Measurements from ENCODE around the gene CCM2. TPM values are rescaled to one million over a fixed set of nuclear protein-coding genes. Genes with fewer than 3 reads are reported as not detected.

Gene CCM2
- total RNA-seq, 1 experiment from 2014 or later = 62.9 TPM

DNA sequence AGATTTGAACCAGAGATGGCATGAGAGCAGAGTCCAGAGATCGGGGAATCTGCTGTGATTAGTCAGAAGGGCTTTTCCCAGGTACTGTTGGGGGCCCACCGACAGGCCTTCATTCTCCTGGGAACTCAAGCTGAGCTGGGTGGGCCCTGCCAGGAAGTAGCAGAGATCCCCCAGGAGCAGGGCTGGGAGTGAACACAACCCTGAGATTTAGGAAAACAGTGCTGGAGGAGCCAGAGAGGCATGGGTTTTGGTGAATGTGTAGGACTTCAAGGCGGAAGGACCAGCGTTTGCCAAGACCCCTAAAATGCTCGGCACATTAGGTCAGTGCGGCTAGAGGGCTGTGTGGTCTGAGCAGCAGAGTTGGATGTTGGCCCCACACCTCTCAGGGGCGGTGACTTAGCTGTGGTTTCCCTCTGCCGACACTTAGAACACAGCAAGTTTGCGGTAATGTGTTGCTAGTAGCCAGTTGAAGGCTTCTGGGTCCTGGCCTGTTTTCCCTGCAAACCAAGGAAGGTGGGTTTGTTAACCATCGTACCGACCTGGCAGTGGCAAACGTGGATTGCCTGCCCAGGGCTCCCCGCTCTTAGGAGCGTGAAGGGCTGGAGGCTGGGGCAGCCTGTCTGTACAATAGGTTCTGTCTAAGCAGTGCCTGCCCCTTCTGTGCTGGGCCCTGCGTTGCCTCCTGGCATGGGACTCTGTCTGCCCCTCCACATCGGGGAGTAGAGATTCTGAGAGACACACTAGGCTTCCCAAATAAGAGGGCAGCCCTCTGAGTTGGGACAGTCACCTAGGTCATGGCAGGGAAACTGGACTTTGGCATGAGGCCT lies 74.7 kb downstream of the CCM2 start:
- Mint-ChIP-seq H3K9me3 (ENCODE audit: low read depth, unreplicated experiment) (no peaks in the 10 kb centered on the region), H3K27ac (ENCODE audit: unreplicated experiment) (no peak overlapping the region), H3K4me3 (ENCODE audit: low read depth, unreplicated experiment) (no peak overlapping the region), H3K36me3 (ENCODE audit: insufficient read depth, unreplicated experiment) (peaks cover 19% of the 10 kb centered on the region), H3K4me1 (ENCODE audit: low read depth, unreplicated experiment) (peaks cover 14% of the 10 kb centered on the region), H3K27me3 (ENCODE audit: unreplicated experiment) (no peaks in the 10 kb centered on the region)
- intact Hi-C loops (cut with micrococcal nuclease; ENCODE audit: unreplicated experiment) = no loop called here
- no peak for DNase-seq
- TF ChIP-seq, protein P1, sequence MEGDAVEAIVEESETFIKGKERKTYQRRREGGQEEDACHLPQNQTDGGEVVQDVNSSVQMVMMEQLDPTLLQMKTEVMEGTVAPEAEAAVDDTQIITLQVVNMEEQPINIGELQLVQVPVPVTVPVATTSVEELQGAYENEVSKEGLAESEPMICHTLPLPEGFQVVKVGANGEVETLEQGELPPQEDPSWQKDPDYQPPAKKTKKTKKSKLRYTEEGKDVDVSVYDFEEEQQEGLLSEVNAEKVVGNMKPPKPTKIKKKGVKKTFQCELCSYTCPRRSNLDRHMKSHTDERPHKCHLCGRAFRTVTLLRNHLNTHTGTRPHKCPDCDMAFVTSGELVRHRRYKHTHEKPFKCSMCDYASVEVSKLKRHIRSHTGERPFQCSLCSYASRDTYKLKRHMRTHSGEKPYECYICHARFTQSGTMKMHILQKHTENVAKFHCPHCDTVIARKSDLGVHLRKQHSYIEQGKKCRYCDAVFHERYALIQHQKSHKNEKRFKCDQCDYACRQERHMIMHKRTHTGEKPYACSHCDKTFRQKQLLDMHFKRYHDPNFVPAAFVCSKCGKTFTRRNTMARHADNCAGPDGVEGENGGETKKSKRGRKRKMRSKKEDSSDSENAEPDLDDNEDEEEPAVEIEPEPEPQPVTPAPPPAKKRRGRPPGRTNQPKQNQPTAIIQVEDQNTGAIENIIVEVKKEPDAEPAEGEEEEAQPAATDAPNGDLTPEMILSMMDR (IDR thresholded peaks at IDR 0.05; ENCODE audit: unreplicated experiment) = no peak
- no TSS peak for BruUV-seq (replicated peaks)
- CTCF ChIA-PET = no interaction called here

DNA sequence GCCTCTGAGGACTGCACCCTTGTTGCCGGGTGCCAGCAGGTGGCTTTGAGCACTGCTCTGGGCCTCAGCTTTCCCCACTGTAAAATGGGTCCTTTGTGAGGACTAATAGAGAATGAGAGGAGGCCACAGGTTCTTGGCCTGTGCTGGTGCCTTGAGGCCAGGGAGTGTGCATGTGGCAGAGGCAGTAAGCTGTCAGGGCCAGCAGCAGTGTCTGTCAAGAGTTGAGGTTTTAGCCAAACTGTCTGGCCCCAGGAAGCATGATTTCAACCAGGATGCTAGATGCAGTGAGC lies 75.3 kb downstream of the CCM2 start:
- intact Hi-C loops (cut with micrococcal nuclease; ENCODE audit: unreplicated experiment) = no loop called here
- CTCF ChIA-PET = no interaction called here
- Mint-ChIP-seq H3K9me3 (ENCODE audit: low read depth, unreplicated experiment) (no peaks in the 10 kb centered on the region), H3K36me3 (ENCODE audit: insufficient read depth, unreplicated experiment) (peaks cover 19% of the 10 kb centered on the region), H3K4me1 (ENCODE audit: low read depth, unreplicated experiment) (peaks cover 14% of the 10 kb centered on the region), H3K27ac (ENCODE audit: unreplicated experiment) (no peak overlapping the region), H3K4me3 (ENCODE audit: low read depth, unreplicated experiment) (no peak overlapping the region), H3K27me3 (ENCODE audit: unreplicated experiment) (no peaks in the 10 kb centered on the region)
- BruUV-seq (replicated peaks) = no TSS peak
- TF ChIP-seq, protein P1 (IDR thresholded peaks at IDR 0.05; ENCODE audit: unreplicated experiment) = no peak
- DNase-seq = no peak

GRCh38 chr7:45075871-45076796 lies 76.1 kb downstream of the CCM2 start:
- intact Hi-C loops (cut with micrococcal nuclease; ENCODE audit: unreplicated experiment) = no loop called here
- H3K36me3 Mint-ChIP-seq (ENCODE audit: insufficient read depth, unreplicated experiment) = peaks cover 19% of the 10 kb centered on the region
- H3K27me3 Mint-ChIP-seq (ENCODE audit: unreplicated experiment) = no peaks in the 10 kb centered on the region
- no peak overlapping the region for H3K4me3 Mint-ChIP-seq (ENCODE audit: low read depth, unreplicated experiment)
- no peaks in the 10 kb centered on the region for H3K9me3 Mint-ChIP-seq (ENCODE audit: low read depth, unreplicated experiment)
- CTCF ChIA-PET = interaction anchor here (1.0 kb wide), 1 partner anchor 62 kb away, joined by 3 read pairs; no protein-coding TSS in a partner anchor
- H3K4me1 Mint-ChIP-seq (ENCODE audit: low read depth, unreplicated experiment) = peaks cover 14% of the 10 kb centered on the region
- no peak for DNase-seq
- BruUV-seq (replicated peaks) = no TSS peak
- TF ChIP-seq, protein P1 (IDR thresholded peaks at IDR 0.05; ENCODE audit: unreplicated experiment) = no peak
- no peak overlapping the region for H3K27ac Mint-ChIP-seq (ENCODE audit: unreplicated experiment)

DNA sequence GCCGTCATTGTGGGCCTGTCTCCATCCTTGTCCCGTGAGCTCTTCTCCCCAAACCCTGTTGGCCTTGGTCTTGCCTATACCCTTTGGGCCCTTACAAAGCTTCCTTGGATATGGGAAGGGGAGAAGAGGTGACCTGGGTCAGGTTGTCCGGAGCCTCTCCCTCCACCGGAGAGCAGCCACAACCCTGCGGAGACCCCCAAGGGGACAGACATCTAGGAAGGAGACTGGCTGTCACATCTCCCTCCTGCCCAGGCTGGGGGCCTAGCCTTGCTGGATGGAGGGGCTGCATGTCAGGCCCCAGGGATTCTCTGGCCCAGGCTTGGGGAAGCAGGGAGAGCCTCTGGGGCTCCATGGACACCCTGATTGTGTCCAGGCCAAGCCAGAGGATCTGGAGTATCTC lies 76.9 kb downstream of the CCM2 start:
- TF ChIP-seq, protein P1 (IDR thresholded peaks at IDR 0.05; ENCODE audit: unreplicated experiment) = no peak
- Mint-ChIP-seq H3K27ac (ENCODE audit: unreplicated experiment) (no peak overlapping the region), H3K4me3 (ENCODE audit: low read depth, unreplicated experiment) (no peak overlapping the region), H3K27me3 (ENCODE audit: unreplicated experiment) (no peaks in the 10 kb centered on the region), H3K4me1 (ENCODE audit: low read depth, unreplicated experiment) (peaks cover 14% of the 10 kb centered on the region), H3K36me3 (ENCODE audit: insufficient read depth, unreplicated experiment) (peaks cover 19% of the 10 kb centered on the region), H3K9me3 (ENCODE audit: low read depth, unreplicated experiment) (no peaks in the 10 kb centered on the region)
- BruUV-seq (replicated peaks) = no TSS peak
- no peak for DNase-seq
- intact Hi-C loops (cut with micrococcal nuclease; ENCODE audit: unreplicated experiment) = no loop called here
- CTCF ChIA-PET = interaction anchor here (1.0 kb wide), 1 partner anchor 63 kb away, joined by 3 read pairs; no protein-coding TSS in a partner anchor
